Astrocyte (in vitro differentiated cells and primary cell): ENCODE results near the gene ST6GALNAC4. TPM values are rescaled to one million over a fixed set of nuclear protein-coding genes. Genes with fewer than 3 reads are reported as not detected.

Experiments
- DNase-seq: peaks from one replicate; pipeline ENCODE4 v3.0.0-alpha.2; 2010; ENCODE audit warnings: low read depth
- FAIRE-seq: peaks from 2 replicates; lab custom pipeline; 2011; peaks lifted over from hg19 to GRCh38; lab: Jason Lieb, UNC
- H2AFZ ChIP-seq: 2 replicates; pipeline ENCODE4 v1.6.0; 2012; ENCODE audit warnings: low read depth, low read length, inconsistent platforms
- H3K27ac ChIP-seq: 2 replicates; pipeline ENCODE4 v1.5.1; 2011; ENCODE audit warnings: low read depth, low read length, inconsistent platforms
- H3K27me3 ChIP-seq: 2 replicates; pipeline ENCODE4 v1.6.0; 2011; ENCODE audit warnings: low read length, inconsistent platforms; ENCODE audit not compliant: insufficient read depth
- H3K36me3 ChIP-seq: 2 replicates; pipeline ENCODE4 v1.5.1; 2011; ENCODE audit warnings: low read length, inconsistent platforms; ENCODE audit not compliant: insufficient read depth
- H3K4me1 ChIP-seq: 2 replicates; pipeline ENCODE4 v1.5.1; 2011; ENCODE audit warnings: low read length, inconsistent platforms; ENCODE audit not compliant: insufficient read depth
- H3K4me2 ChIP-seq: 2 replicates; pipeline ENCODE4 v1.6.0; 2012; ENCODE audit warnings: low read length, inconsistent platforms
- H3K4me3 ChIP-seq: 2 replicates; pipeline ENCODE4 v1.5.1; 2011; ENCODE audit warnings: low read depth, mild to moderate bottlenecking, low read length, inconsistent platforms; ENCODE audit not compliant: insufficient read depth
- H3K79me2 ChIP-seq: 2 replicates; pipeline ENCODE4 v1.6.0; 2012; ENCODE audit warnings: mild to moderate bottlenecking, low read length, inconsistent platforms; ENCODE audit not compliant: insufficient read depth
- H3K9ac ChIP-seq: 2 replicates; pipeline ENCODE4 v1.6.0; 2012; ENCODE audit warnings: mild to moderate bottlenecking, low read length, inconsistent platforms
- H3K9me3 ChIP-seq: 2 replicates; pipeline ENCODE4 v1.5.1; 2012; ENCODE audit warnings: low read depth, mild to moderate bottlenecking, low read length, inconsistent platforms; ENCODE audit not compliant: insufficient read depth
- H4K20me1 ChIP-seq: 2 replicates; pipeline ENCODE4 v1.6.0; 2012; ENCODE audit warnings: low read length, inconsistent platforms; ENCODE audit not compliant: insufficient read depth
- H3K27ac Mint-ChIP-seq: one replicate; pipeline ENCODE4 v1.8.0; 2021; ENCODE audit warnings: mild to moderate bottlenecking, mixed read lengths; ENCODE audit not compliant: unreplicated experiment
- H3K27me3 Mint-ChIP-seq: one replicate; pipeline ENCODE4 v1.8.0; 2021; ENCODE audit warnings: low read depth, mixed read lengths; ENCODE audit not compliant: unreplicated experiment
- H3K36me3 Mint-ChIP-seq: one replicate; pipeline ENCODE4 v1.8.0; 2021; ENCODE audit warnings: low read depth, mixed read lengths; ENCODE audit not compliant: unreplicated experiment
- H3K4me1 Mint-ChIP-seq: one replicate; pipeline ENCODE4 v1.8.0; 2021; ENCODE audit warnings: low read depth, mixed read lengths; ENCODE audit not compliant: unreplicated experiment
- H3K4me3 Mint-ChIP-seq: one replicate; pipeline ENCODE4 v1.8.0; 2021; ENCODE audit warnings: mild to moderate bottlenecking, moderate library complexity, mixed read lengths; ENCODE audit not compliant: unreplicated experiment
- H3K9me3 Mint-ChIP-seq: one replicate; pipeline ENCODE4 v1.8.0; 2021; ENCODE audit warnings: mild to moderate bottlenecking, mixed read lengths; ENCODE audit not compliant: unreplicated experiment
- EZH2 ChIP-seq: IDR thresholded peaks from 2 replicates; pipeline ENCODE4 v1.6.1; 2012; ENCODE audit warnings: mild to moderate bottlenecking, low read length, inconsistent platforms; ENCODE audit not compliant: insufficient read depth
- total RNA-seq: library from RNA; stranded (reverse); gene quantifications from 2 replicates; pipeline ENCODE4 v1.2.1, GENCODE V29; 2021
- TF ChIP-seq, protein P1 (sequence below): IDR thresholded peaks from 2 replicates; pipeline ENCODE4 v1.5.1; 2011; ENCODE audit warnings: low read depth, mild to moderate bottlenecking, inconsistent platforms, low read length, moderate library complexity; ENCODE audit not compliant: insufficient read depth

The ST6GALNAC4 gene
- total RNA-seq, 1 donor from 2014 or later = 14.5 TPM

- DNase-seq (peak; percentile 67), FAIRE-seq (no peak)
- Histone ChIP-seq H3K79me2 (peaks cover 39% of the 10 kb centered on the region), H3K9ac (peak within 1 kb of the TSS; percentile 91), H2AFZ (peak within 1 kb of the TSS; percentile 81), H3K4me2 (peak within 1 kb of the TSS; percentile 97), H3K4me1 (peaks cover 20% of the 10 kb centered on the region), H3K36me3 (no peaks in the 10 kb centered on the region), H3K9me3 (no peaks in the 10 kb centered on the region), H3K4me3 (peak within 1 kb of the TSS; percentile 85), H3K27me3 (no peaks in the 10 kb centered on the region), H3K27ac (peak within 1 kb of the TSS; percentile 83), H4K20me1 (peaks cover 26% of the 10 kb centered on the region)
- Mint-ChIP-seq H3K4me3 (peak within 1 kb of the TSS; percentile 97), H3K27me3 (peaks cover 1% of the 10 kb centered on the region), H3K9me3 (no peaks in the 10 kb centered on the region), H3K4me1 (peaks cover 10% of the 10 kb centered on the region), H3K27ac (peak within 1 kb of the TSS; percentile 81), H3K36me3 (peaks cover 12% of the 10 kb centered on the region)
- TF ChIP-seq, protein P1, sequence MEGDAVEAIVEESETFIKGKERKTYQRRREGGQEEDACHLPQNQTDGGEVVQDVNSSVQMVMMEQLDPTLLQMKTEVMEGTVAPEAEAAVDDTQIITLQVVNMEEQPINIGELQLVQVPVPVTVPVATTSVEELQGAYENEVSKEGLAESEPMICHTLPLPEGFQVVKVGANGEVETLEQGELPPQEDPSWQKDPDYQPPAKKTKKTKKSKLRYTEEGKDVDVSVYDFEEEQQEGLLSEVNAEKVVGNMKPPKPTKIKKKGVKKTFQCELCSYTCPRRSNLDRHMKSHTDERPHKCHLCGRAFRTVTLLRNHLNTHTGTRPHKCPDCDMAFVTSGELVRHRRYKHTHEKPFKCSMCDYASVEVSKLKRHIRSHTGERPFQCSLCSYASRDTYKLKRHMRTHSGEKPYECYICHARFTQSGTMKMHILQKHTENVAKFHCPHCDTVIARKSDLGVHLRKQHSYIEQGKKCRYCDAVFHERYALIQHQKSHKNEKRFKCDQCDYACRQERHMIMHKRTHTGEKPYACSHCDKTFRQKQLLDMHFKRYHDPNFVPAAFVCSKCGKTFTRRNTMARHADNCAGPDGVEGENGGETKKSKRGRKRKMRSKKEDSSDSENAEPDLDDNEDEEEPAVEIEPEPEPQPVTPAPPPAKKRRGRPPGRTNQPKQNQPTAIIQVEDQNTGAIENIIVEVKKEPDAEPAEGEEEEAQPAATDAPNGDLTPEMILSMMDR = no peak
- TF ChIP-seq EZH2 = no peak
These were observed 20.8 kb upstream of the ST6GALNAC4 start, which contains the start of gene DPM2 for GRCh38 chr9:127937388-127938297. Gene DPM2, minus strand, starts transcription at chr9:127937854. Its CDS starts 34 bp downstream, at chr9:127937820.

GRCh38 chr9:127937056-127937387 lies 20.2 kb upstream of the ST6GALNAC4 start:
- H3K9ac ChIP-seq = peak overlapping the region; percentile 91
- TF ChIP-seq, protein P1 = no peak
- TF ChIP-seq EZH2 = no peak
- FAIRE-seq (no peak), DNase-seq (no peak)
- H2AFZ ChIP-seq = peak overlapping the region; percentile 81
- peaks cover 21% of the 10 kb centered on the region for H3K4me1 ChIP-seq
- Mint-ChIP-seq H3K4me3 (peak overlapping the region; percentile 97), H3K36me3 (peaks cover 12% of the 10 kb centered on the region), H3K4me1 (peaks cover 10% of the 10 kb centered on the region), H3K27ac (peak overlapping the region; percentile 81), H3K27me3 (peaks cover 1% of the 10 kb centered on the region), H3K9me3 (no peaks in the 10 kb centered on the region)
- H3K9me3 ChIP-seq = no peaks in the 10 kb centered on the region
- H3K4me2 ChIP-seq = peak overlapping the region; percentile 97
- H3K27me3 ChIP-seq = no peaks in the 10 kb centered on the region
- peaks cover 39% of the 10 kb centered on the region for H3K79me2 ChIP-seq
- H3K4me3 ChIP-seq = peak overlapping the region; percentile 85
- H4K20me1 ChIP-seq = peaks cover 26% of the 10 kb centered on the region
- H3K36me3 ChIP-seq = no peaks in the 10 kb centered on the region
- peak overlapping the region; percentile 83 for H3K27ac ChIP-seq
